CD4-positive, alpha-beta memory T cell (primary cell): ENCODE results near the gene EXD3. TPM values are rescaled to one million over a fixed set of nuclear protein-coding genes. Genes with fewer than 3 reads are reported as not detected.

Source experiments
- CTCF ChIA-PET: fragments of 350-600 bp; sonication (Branson Sonifier 250); formaldehyde crosslinking; loops from one replicate; lab custom pipeline; 2021; ENCODE audit warnings: inconsistent platforms; ENCODE audit not compliant: partially characterized antibody; lab: Charles Lee
- POLR2A ChIA-PET: fragments of 350-600 bp; sonication (Branson Sonifier 250); formaldehyde crosslinking; loops from one replicate; lab custom pipeline; 2021; ENCODE audit not compliant: partially characterized antibody; lab: Charles Lee
- DNase-seq, 5 donors: peaks; one replicate each; pipeline versions ENCODE4 v3.0.0 to v3.0.0-alpha.2; 2020 to 2022; ENCODE audit warnings: mixed read lengths in 1 of 5
- H3K27ac ChIP-seq: one replicate; pipeline ENCODE4 v1.7.0; 2013; ENCODE audit warnings: low read depth, low read length
- H3K27me3 ChIP-seq: 2 replicates; pipeline ENCODE4 v1.7.0; 2013; ENCODE audit warnings: mild to moderate bottlenecking, low read length, moderate library complexity; ENCODE audit not compliant: insufficient read depth
- H3K36me3 ChIP-seq: 2 replicates; pipeline ENCODE4 v1.7.0; 2013; ENCODE audit warnings: mild to moderate bottlenecking, low read length, moderate library complexity; ENCODE audit not compliant: insufficient read depth
- H3K4me1 ChIP-seq: 2 replicates; pipeline ENCODE4 v1.7.0; 2013; ENCODE audit warnings: mild to moderate bottlenecking, low read length, moderate library complexity; ENCODE audit not compliant: insufficient read depth
- H3K4me3 ChIP-seq, 2 donors: one replicate each; pipeline ENCODE4 v1.7.0; 2013; ENCODE audit warnings: low read length in 2 of 2, mild to moderate bottlenecking in 1 of 2
- H3K9me3 ChIP-seq, 2 donors: one replicate each; pipeline ENCODE4 v1.7.0; 2013; ENCODE audit warnings: low read length in 2 of 2, control low read depth in 1 of 2; ENCODE audit not compliant: control insufficient read depth in 1 of 2
- H3K27ac Mint-ChIP-seq, 7 donors: one replicate each; pipeline ENCODE4 v1.8.0; 2020 to 2021; ENCODE audit warnings: mixed read lengths in 7 of 7, mild to moderate bottlenecking in 6 of 7, inconsistent platforms in 3 of 7, moderate library complexity in 3 of 7
- H3K27me3 Mint-ChIP-seq, 2 donors: one replicate each; pipeline ENCODE4 v1.8.0; 2020 to 2021; ENCODE audit warnings: mixed read lengths in 2 of 2
- H3K36me3 Mint-ChIP-seq, 2 donors: one replicate each; pipeline ENCODE4 v1.8.0; 2020 to 2021; ENCODE audit warnings: mixed read lengths in 2 of 2, inconsistent platforms in 1 of 2, mild to moderate bottlenecking in 1 of 2
- H3K4me1 Mint-ChIP-seq, 4 donors: one replicate each; pipeline ENCODE4 v1.8.0; 2020 to 2021; ENCODE audit warnings: mixed read lengths in 4 of 4, mild to moderate bottlenecking in 1 of 4
- H3K4me3 Mint-ChIP-seq, 8 donors: one replicate each; pipeline ENCODE4 v1.8.0; 2020 to 2021; ENCODE audit warnings: mixed read lengths in 8 of 8, mild to moderate bottlenecking in 7 of 8, moderate library complexity in 6 of 8, inconsistent platforms in 3 of 8
- H3K9me3 Mint-ChIP-seq, 8 donors: one replicate each; pipeline ENCODE4 v1.8.0; 2020 to 2021; ENCODE audit warnings: mixed read lengths in 8 of 8, mild to moderate bottlenecking in 5 of 8, inconsistent platforms in 3 of 8, moderate library complexity in 1 of 8
- intact Hi-C: fragments of 100-400 bp; cut with micrococcal nuclease; formaldehyde crosslinking; loops from one replicate; pipeline ENCODE4 v1.15.1; 2023
- polyA plus RNA-seq, 2 donors: library from polyadenylated mRNA; unstranded; fragments of 300-500 nt; fragmentation: Illumina TruSeq; gene quantifications; one replicate each; pipeline ENCODE4 v1.2.3, GENCODE V29; 2021
- total RNA-seq, 2 experiments: library from RNA; stranded (reverse); gene quantifications; one replicate each; pipeline ENCODE4 v1.2.3, GENCODE V29; 2021

The EXD3 gene
- total and polyA plus RNA-seq, 4 experiments from 2014 or later, result 2.5 to 21.9 (median 14.2) TPM

DNA sequence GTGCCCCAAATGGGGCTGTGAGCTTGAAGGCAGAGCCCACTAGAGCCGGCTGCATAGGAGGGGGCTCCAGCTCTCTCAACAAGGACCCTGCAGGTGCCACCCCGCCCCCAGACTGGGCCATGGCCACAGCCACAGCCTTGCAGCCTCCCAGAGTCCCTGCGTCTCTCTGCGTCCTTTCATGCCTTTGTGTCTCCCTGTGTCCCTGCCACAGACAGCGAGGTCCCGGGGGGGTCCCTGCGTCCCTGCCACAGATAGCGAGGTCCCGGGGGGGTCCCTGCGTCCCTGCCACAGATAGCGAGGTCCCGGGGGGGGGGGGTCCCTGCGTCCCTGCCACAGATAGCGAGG lies 6.6 kb upstream of the EXD3 start:
- Histone ChIP-seq H3K36me3 (no peaks in the 10 kb centered on the region), H3K4me3 (no peak overlapping the region), H3K27me3 (no peaks in the 10 kb centered on the region), H3K9me3 (no peaks in the 10 kb centered on the region), H3K27ac (no peak overlapping the region), H3K4me1 (no peaks in the 10 kb centered on the region)
- CTCF ChIA-PET, result interaction anchor here (1.7 kb wide), 1 partner anchor 14 kb away, joined by 5 read pairs; no protein-coding TSS in a partner anchor
- Mint-ChIP-seq H3K36me3 (no peaks in the 10 kb centered on the region), H3K4me3 (no peak overlapping the region), H3K4me1 (peaks cover 0 to 5% (median 1%) of the 10 kb centered on the region in 4 donors), H3K9me3 (no peaks in the 10 kb centered on the region), H3K27me3 (no peaks in the 10 kb centered on the region), H3K27ac (no peak overlapping the region)
- intact Hi-C loops, result loop anchor here (10.0 kb wide), 1 partner anchor 125 kb away; the partner anchor contains the start of genes MRPL41 and PNPLA7
- POLR2A ChIA-PET, result no interaction called here
- no peak for DNase-seq

- H3K27ac Mint-ChIP-seq, result no peak overlapping the region
- H3K4me1 Mint-ChIP-seq, result peaks cover 0 to 10% (median 3%) of the 10 kb centered on the region in 4 donors
- Histone ChIP-seq H3K4me3 (no peak overlapping the region), H3K36me3 (no peaks in the 10 kb centered on the region), H3K27me3 (no peaks in the 10 kb centered on the region), H3K9me3 (no peaks in the 10 kb centered on the region), H3K27ac (no peak overlapping the region), H3K4me1 (peaks cover 3% of the 10 kb centered on the region)
- H3K4me3 Mint-ChIP-seq, result no peak overlapping the region
- intact Hi-C loops, result loop anchor here (10.0 kb wide), 1 partner anchor 126 kb away; the partner anchor contains the start of genes MRPL41 and PNPLA7
- ChIA-PET POLR2A (no interaction called here), CTCF (interaction anchor here (1.7 kb wide), 1 partner anchor 15 kb away, joined by 5 read pairs; no protein-coding TSS in a partner anchor)
- H3K27me3 Mint-ChIP-seq, result no peaks in the 10 kb centered on the region
- H3K36me3 Mint-ChIP-seq, result no peaks in the 10 kb centered on the region
- no peaks in the 10 kb centered on the region for H3K9me3 Mint-ChIP-seq
- no peak for DNase-seq
These were observed 6.0 kb upstream of the EXD3 start for GRCh38 chr9:137428841-137429545.

DNA sequence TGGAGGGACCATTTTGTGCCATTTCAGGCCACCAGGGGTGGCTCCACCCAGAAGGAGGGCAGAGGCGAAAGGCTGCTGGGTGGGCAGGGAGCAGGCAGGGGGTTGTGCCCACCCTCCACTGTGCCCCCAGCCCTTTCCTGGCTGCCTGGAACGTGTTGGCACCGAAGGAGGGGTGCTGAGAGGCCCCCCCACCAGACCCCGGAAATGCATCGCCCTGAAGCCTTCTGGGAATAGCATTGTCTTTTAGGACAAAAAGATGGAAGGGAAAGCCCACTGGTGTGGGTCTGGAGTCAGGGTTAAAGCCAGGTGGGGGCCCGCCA lies 5.3 kb upstream of the EXD3 start:
- H3K4me3 ChIP-seq, result no peak overlapping the region
- no peaks in the 10 kb centered on the region for H3K36me3 ChIP-seq
- H3K27me3 ChIP-seq, result no peaks in the 10 kb centered on the region
- CTCF ChIA-PET, result no interaction called here
- Mint-ChIP-seq H3K4me3 (no peak overlapping the region), H3K9me3 (no peaks in the 10 kb centered on the region), H3K27ac (no peak overlapping the region), H3K27me3 (no peaks in the 10 kb centered on the region), H3K4me1 (peaks cover 0 to 10% (median 3%) of the 10 kb centered on the region in 4 donors), H3K36me3 (no peaks in the 10 kb centered on the region)
- no peak overlapping the region for H3K27ac ChIP-seq
- H3K4me1 ChIP-seq, result peaks cover 7% of the 10 kb centered on the region
- no peak for DNase-seq
- intact Hi-C loops, result loop anchor here (10.0 kb wide), 1 partner anchor 127 kb away; the partner anchor contains the start of genes MRPL41 and PNPLA7
- POLR2A ChIA-PET, result no interaction called here
- no peaks in the 10 kb centered on the region for H3K9me3 ChIP-seq

DNA sequence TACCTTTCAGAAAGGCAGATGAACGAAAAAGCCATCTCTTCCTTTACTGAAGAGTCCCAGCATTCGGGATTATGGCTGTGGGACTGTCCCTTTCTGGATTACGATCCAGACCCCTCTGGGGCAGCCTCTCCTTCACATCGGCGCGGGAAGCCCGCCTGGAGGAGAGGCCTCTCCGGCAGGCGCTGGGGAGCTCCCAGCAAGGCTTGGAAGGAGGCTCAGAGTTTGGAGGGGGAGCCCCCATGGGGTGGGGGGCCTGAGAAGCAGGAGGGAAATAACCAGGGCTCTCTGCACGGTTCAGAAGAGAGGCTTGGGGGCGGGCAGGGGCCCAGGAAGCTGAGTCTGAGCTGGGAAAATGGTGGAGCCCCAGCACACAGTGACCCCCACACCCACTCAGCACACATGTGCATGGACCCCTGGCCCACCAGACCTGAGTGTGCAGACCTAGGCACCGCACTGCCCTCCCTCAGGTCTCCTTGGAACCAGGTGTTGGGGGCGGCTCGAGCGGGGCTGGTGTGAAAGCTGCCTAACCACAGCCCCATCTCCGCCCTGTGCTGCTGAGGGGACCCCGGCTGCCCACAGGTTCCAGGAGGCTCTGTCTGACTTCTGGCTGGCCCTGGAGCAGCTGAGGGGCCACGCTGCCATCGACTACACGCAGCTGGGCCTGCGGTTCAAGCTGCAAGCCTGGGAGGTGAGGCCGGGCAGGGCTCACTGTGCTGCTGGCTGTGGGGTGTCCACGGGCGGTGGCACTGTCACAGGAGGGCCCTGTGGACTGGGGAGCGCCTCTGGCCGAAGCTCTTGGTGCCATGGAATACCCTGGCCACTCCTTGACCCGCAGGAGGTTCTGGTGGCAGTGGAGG lies 4.7 kb upstream of the EXD3 start:
- H3K36me3 ChIP-seq, result no peaks in the 10 kb centered on the region
- H3K4me3 ChIP-seq, result no peak overlapping the region
- Mint-ChIP-seq H3K9me3 (no peaks in the 10 kb centered on the region), H3K27ac (no peak overlapping the region), H3K27me3 (no peaks in the 10 kb centered on the region), H3K4me3 (no peak overlapping the region), H3K4me1 (peaks cover 0 to 10% (median 3%) of the 10 kb centered on the region in 4 donors), H3K36me3 (no peaks in the 10 kb centered on the region)
- intact Hi-C loops, result loop anchor here (10.0 kb wide), 1 partner anchor 127 kb away; the partner anchor contains the start of genes MRPL41 and PNPLA7
- no peaks in the 10 kb centered on the region for H3K9me3 ChIP-seq
- POLR2A ChIA-PET, result interaction anchor here (0.5 kb wide), 1 partner anchor 25 kb away, joined by 3 read pairs; no protein-coding TSS in a partner anchor
- no peaks in the 10 kb centered on the region for H3K27me3 ChIP-seq
- peaks cover 7% of the 10 kb centered on the region for H3K4me1 ChIP-seq
- H3K27ac ChIP-seq, result no peak overlapping the region
- CTCF ChIA-PET, result no interaction called here
- DNase-seq, result peak in 1 of 5 donors; percentile 25

DNA sequence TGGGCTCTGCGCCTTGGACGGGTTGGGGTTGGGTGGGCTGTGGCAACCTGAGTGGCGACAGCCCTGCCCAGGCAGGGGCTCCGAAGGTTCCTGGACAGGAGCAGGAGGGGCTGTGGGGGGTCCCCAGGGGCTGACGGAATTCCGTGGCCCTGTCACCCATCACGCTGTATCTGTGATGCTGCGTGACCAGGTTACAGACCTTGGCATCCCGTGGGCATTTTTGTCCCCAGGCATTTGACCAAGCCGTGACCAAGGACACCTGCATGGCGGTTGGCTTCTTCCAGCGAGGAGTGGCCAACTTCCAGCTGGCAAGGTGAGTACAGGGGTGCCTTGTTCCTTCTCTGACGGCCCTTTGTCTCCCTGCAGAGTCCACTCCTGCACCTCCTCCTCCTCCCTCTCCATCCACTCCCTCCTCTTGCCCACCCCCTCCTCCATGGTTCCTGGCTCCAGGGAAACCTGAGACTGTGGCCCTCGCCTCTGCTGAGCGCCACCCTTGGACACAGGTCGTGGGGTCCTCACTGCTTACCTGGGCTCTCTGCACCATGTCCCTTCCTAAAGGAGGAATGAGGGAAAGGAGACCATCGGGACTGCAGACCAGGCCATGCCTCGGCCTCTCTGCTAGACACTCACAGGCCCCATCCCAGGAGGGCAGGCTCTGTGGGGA lies 3.2 kb upstream of the EXD3 start:
- Mint-ChIP-seq H3K36me3 (no peaks in the 10 kb centered on the region), H3K4me1 (peaks cover 5 to 21% (median 9%) of the 10 kb centered on the region in 4 donors), H3K9me3 (no peaks in the 10 kb centered on the region), H3K4me3 (no peak overlapping the region), H3K27ac (no peak overlapping the region), H3K27me3 (no peaks in the 10 kb centered on the region)
- H3K4me3 ChIP-seq, result no peak overlapping the region
- CTCF ChIA-PET, result no interaction called here
- no peaks in the 10 kb centered on the region for H3K27me3 ChIP-seq
- no peak overlapping the region for H3K27ac ChIP-seq
- no peaks in the 10 kb centered on the region for H3K36me3 ChIP-seq
- DNase-seq, result peak in 1 of 5 donors; percentile 29
- intact Hi-C loops, result loop anchor here (10.0 kb wide), 1 partner anchor 129 kb away; the partner anchor contains the start of genes MRPL41 and PNPLA7
- POLR2A ChIA-PET, result no interaction called here
- H3K4me1 ChIP-seq, result peaks cover 21% of the 10 kb centered on the region
- H3K9me3 ChIP-seq, result no peaks in the 10 kb centered on the region

DNA sequence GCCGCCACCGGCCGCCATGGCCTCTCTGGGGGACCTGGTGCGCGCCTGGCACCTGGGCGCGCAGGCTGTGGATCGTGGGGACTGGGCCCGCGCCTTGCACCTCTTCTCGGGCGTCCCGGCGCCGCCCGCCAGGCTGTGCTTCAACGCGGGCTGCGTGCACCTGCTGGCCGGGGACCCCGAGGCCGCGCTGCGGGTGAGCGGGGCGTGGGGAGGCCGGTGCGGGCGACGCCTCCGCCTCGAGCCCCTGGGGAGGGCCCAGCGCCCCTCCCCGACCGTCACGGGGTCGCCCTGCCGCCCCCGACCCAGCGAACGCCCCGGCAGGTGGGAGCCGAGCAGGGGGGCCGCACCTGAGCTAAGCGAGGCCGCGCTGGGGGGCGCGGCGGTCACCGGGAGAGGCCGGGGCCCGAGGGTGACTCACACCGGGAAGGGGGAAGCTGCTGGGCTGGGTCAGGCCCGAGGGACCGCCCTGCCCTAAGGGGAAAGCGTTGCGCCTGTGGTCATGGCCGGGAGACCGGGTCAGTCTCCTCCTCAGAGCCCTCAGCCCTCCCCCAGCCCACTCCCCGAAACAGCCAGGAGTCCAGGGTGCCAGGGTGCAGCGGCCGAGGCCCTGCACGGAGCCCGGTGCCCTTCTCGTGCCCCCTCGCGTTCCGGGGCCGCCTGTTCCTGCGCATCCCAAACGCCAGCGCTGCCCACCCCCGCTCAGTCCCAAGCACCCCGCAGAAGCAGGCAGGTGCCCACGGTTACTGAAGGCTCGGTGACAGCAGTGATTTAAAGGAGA lies 741 bp upstream of the EXD3 start:
- DNase-seq, result no peak
- Histone ChIP-seq H3K4me3 (peak overlapping the region in 1 of 2 donors; percentile 57), H3K4me1 (peaks cover 24% of the 10 kb centered on the region), H3K36me3 (no peaks in the 10 kb centered on the region), H3K9me3 (no peaks in the 10 kb centered on the region), H3K27me3 (no peaks in the 10 kb centered on the region), H3K27ac (no peak overlapping the region)
- intact Hi-C loops, result loop anchor here (1.0 to 10.0 kb wide), 3 partner anchors 22 to 131 kb away; partner anchors contain the start of genes MRPL41, NSMF and PNPLA7
- CTCF ChIA-PET, result interaction anchor here (1.0 kb wide), 2 partner anchors 20 kb away, joined by 4 to 6 read pairs; no protein-coding TSS in a partner anchor
- POLR2A ChIA-PET, result interaction anchor here (0.8 to 2.1 kb wide), 18 partner anchors 10 to 707 kb away, joined by 3 to 14 read pairs (median 5); partner anchors contain the start of genes MRPL41, NELFB, NRARP and NSMF
- Mint-ChIP-seq H3K27me3 (no peaks in the 10 kb centered on the region), H3K4me3 (peak overlapping the region in 6 of 8 donors; percentile 72 to 82 (median 75)), H3K4me1 (peaks cover 5 to 21% (median 9%) of the 10 kb centered on the region in 4 donors), H3K36me3 (no peaks in the 10 kb centered on the region), H3K27ac (peak overlapping the region in 1 of 7 donors; percentile 87), H3K9me3 (no peaks in the 10 kb centered on the region)
